NOMO-1 treated with DMSO at 0.1 percent for 48 hours (cell line): Measurements from ENCODE around the gene TOMM6.
"Not testable (repeated sequence)": the region's sequence is repeated elsewhere in the genome, so short reads cannot be mapped to it uniquely, and the experiment has no call there.

Source experiments
- DNase-seq: peaks from one replicate; lab custom pipeline; 2025; ENCODE audit not compliant: unreplicated experiment; lab: John Stamatoyannopoulos, UW

The TOMM6 gene

DNA sequence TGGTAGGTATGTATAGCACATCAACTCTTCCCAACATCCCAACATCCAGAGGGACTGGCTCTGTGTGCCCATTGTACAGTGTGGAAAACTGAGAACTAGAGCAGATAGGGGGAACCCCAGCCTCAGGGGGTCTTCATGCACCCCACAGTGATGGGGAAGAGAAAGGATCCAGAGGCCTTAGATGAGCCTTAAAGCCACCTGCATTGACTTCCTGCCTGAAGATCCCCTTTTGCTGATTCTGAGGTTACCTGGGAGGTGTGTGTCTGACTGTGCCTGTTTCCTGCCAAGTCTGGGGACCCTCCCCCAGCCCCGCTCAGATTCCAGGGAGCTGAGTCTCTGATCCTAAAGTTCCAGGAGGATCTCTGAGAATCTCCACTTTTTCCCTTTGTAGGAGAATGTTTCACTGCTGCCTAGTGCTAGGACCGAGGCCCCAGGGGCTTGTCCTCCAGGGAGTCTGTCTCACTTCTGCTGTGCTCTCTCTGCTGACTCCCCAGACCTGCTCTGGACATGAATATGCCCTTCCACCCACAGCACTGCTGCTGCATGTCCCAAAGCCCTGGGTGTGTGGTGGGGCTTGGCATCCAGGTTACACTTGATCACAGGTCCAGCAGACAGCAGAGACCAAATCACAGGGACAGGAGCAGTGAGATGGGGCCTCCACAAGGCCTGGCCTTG lies 27.5 kb upstream of the TOMM6 start:
- DNase-seq = no peak

DNA sequence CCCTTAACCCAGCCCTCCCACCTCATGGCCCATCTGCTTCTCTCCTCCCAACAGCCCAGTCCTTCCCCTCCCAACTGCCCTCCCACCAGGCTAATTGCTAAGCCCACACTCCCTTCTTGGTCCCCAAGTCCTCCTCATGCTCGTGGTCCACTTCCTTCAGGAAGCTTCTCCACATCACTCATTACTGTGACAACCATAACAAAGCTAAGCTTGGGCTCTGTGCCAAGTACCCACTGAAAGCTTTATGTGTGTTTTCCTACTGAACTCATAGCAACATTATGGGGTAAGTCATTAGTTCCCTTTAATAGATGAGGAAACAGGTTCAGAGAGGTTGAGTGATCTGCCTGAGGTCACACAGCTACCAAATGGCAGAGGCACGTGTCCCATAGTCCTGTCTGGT lies 24.0 kb upstream of the TOMM6 start:
- DNase-seq = no peak

DNA sequence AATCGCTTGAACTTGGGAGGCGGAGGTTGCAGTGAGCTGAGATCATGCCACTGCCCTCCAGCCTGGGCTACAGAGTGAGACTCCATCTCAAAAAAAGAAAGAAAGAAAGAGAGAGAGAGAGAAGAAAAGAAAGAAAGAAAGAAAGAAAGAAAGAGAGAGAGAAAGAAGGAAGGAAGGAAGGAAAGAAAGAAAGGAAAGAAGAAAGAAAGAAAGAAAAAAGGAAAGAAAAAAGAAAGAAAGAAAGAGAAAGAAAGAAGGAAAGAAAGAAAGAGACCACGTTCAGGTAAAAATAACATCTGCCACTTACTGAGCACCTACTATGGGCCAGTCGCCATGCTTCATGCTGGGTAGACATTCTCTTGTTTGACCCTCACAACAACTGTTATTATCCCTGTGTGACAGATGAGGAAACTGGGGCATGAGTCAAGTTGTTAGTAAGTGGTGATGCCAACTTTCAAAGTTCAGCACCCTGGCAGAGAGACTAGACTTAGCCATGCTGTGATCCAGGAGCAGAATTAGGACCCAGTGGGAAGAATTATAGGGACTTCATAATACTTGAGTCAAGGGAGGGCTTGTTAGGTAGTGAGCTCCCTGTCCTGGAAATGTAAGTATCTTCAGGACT lies 21.3 kb upstream of the TOMM6 start:
- not testable (repeated sequence) for DNase-seq

DNA sequence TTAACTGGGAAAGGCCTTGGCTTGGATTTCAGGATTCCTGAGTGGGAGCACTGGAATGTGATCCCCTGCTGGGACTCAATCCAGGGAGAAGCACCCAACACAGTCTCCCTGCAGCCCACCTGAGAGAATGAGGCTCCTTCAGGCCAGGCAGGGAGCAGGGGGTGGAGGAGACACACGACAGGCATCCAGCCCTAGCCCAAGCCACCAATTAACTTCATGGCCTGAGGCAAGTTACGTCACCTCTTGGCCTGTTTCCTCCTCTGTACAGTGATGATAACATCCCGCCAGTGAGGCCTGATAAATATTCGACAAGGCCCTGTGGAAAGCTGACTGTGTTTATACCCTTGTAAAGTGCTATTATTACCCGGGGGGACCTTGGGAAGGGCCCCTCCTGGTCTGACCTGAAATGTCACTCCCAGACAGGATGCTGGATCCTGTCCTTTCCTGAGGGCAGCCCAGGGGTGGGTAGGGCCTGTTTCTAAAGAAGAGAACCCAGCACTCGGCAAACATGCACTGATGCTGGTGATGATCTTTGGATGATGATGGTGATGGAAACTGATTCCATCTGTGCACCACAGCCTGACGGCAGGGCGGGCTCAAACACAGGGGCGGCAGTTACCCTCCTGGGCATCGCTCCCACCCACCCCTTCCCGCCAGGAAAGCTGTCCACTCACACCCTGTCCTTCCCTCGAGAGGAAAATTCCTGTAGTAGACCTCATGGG lies 20.2 kb upstream of the TOMM6 start:
- DNase-seq = peak; percentile 28

DNA sequence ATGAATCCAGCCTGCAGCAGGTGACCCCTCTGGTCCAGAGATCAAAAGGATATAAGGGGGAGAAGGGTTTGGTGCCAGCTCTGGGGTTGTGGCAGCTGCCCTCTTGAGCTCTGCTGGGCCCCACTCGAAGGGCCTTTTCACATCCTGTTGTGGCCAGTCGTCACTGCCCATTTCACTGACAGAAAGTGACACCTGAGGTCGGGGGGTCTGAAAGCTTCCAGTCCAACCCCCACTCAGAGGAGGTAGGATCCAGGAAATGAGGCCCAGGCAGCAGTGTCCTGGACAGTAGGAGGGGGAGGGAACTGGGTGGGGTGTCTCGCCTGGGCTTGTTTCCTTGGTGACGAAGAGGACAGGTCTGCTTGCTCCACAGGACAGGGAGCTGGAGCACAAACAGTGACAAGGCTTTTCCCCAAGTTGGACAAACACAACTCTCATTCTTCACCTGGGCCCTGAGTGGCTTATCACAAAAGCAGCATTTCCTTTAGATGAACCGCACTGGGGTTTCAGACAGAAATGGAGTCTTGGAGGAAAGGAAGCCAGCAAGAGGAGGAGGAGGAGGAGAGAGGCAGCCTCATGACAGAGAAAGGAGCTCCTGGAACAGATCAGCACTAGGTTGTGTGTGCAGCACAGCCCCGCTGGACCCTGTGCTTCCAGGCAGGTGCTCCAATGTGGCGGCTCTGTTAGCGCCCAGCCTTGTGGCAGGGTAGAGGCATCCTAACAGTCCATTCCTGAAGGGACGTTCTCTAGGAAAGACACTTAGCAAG lies 18.8 kb upstream of the TOMM6 start:
- no peak for DNase-seq

DNA sequence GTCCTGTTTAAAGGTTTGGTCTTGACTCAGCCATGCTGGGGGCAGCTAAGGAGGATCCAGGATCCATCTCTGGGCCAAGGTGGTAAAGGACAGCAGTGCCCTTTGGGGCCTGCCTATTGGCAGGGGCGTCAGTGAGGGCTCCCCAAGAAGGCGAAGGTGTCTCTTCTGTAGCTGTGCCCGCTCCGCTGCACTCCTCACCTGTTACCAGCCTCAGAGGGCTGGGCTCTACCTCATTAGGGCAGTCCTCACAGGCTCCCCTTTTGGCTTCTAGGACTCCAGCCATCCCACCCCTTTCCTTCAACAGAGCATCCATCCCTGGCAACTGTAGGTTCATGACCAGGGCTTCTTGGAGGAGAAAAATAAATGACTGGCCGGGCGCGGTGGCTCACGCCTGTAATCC lies 18.1 kb upstream of the TOMM6 start:
- DNase-seq = no peak

DNA sequence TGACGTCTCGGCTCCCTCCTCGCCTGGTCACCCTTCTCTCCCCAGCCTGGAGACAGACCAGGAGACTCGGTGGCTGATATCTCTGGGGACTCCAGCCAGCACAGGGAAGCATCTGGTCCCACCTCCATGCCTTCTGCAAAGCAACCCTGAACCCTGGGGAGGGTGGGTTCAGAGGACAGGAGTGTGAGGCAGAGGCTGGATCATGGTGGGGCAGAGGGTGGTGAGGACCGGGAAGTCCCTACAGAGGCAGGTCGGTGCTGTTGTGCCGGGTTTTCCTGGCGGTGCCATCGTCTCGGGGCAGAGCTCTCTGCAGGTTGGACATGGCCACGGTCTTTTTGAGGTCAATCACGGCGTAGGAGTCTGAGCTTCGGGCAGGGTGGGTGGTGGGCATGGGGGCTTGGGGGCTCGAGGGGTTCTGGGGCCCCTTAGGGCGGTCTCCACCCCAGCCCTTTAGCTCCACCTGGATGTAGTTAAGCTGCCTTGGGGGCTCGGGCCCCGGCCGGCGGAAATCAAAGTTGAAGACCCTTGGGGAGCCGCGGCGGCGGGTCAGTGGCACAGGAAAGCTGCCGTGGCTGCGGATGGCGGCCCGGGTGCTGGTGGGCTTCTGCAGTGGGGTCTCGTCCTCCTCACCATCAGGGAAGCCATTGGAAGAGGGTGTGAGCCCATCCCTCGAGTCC lies 17.0 kb upstream of the TOMM6 start:
- DNase-seq = no peak

DNA sequence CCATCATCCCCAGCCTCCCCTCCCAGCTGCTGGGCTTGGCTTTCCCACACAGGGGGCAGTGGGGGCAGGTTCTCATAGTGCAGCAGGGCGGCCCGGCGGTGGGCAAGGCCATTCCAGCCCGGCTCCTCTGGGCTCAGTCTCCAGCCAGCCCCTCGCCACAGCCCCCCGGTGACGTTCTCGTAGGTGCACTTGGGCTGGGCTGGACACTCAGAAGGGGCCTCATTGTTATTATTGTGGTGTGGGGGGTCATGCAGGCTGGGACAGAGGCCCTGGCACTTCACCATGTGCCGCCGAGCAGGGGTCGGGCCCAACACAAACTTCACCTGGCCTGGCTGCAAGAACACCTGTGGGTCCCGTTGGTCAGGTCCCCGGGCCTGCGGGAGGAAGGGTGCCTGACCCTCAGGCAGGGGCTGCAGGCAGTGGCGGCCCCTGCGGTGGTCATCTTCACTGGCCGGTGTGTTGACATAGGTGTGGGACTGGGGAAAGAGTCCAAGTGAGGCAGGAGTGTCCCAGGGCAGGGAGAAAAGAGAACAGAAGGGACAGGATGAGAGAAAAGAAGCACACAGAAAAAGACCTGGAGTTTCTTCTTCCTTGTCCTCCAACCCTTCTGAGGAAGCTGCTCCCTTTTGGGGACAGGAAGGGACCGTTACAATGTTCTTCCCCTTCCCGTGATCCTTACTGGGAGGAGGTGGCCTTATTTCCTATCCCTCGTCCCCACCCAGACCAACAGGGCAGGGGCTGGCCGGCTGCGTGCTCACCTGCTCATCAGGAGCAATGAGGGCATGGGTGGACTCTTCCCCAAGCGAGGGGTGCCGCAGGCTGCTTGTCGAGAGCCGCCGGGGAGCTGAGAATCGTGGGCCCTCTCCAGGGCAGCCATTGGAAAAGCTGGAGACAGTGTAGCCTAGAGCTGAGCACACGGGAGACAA lies 16.2 kb upstream of the TOMM6 start:
- DNase-seq = no peak

DNA sequence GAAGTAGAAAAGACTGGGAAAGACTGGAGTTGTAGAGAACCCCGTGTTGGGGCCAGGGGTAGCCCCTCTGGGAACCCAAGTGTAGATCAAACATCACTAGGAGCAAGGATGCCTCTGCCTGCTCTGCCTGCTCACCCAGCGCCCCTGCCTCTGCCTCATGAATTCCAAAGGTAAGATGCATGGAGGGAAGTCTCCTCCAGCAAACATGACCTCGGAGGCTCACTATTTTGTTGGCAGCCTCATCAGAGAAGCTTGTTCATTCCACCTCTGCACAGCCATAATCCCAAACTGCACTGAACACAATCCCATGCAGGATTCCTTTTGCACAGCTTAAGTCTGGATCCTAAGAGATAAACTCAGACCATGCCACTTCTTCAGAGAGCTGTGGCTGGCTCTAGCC lies 12.7 kb upstream of the TOMM6 start:
- no peak for DNase-seq

DNA sequence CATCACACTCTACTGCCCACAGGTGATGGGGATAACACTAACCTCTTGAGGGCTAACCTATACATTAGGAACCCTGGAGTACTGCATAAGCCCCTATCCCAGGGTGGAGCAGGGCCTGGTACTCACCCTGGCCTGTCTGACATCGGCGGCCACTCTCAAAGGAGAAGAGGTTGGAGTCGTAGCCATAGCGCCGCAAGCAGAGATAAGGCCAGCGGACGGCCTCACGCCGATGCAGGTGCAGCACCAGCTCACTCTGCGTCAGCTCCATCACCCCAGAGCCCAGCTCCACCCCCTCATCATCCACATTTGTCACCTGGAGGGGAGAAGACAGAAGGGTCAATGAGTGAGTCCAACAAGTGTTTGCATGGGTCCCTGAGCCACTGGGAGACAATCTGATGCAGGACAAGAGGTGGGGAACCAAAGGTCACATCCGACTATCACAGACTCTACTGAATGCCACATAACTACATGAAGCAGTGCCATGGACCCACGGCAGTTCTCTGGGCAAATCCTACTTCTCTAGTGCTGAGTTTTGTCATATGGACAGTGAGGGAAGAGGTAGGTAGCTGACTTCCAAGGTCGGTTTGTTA lies 12.1 kb upstream of the TOMM6 start:
- no peak for DNase-seq

DNA sequence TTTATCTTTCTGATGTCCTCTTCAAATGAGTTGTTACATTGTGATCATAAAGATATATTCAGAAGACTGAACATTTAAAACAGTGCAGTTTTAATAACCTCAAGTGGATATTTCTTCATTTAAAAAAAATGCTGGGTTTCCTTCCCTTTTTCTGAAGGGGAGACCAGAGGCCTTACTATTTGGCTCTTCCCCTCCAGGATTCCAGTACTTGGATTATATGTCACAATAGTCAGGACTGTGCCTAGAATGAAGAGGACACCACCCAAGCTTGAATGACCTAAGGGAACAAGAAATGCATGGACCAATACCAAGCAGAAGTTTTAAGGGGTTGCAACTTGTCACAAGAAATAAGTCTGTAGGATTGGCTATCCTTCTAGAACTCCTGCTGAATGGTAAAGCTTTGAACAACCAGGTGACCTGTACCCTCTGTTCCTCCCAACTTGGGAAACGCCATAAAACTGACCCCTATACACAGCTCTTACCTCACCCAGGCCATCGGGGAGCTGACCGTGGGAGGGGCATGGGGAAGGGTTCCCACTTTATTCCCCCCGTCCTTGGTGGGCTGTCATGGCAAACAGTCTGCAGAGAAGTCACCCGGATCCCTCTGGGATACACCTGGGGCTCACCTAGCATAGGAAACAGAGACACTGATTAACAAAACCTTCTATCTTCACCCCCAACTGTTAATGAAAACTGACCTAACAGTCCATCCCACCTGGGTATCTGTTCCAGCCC lies 9.8 kb upstream of the TOMM6 start:
- DNase-seq = peak; percentile 55

DNA sequence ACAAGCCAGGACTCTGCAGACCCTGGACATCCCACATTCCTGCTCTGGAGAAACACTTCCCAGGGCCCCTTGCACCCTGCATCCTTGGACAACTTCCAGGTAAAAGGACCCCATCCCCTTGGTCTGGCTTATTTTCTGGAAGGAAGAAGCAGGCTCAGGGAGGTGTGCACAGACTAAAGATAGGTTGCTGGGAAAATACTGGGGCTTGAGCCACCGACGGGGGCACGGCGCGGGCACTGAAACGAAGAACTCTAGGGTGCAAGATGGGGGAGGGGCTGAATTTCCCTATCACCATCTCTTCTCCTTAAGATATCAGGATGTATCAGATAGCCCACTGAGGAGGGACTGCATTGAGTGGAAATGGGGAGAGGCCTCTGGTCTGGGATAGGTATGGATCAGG lies 8.6 kb upstream of the TOMM6 start:
- DNase-seq = no peak

DNA sequence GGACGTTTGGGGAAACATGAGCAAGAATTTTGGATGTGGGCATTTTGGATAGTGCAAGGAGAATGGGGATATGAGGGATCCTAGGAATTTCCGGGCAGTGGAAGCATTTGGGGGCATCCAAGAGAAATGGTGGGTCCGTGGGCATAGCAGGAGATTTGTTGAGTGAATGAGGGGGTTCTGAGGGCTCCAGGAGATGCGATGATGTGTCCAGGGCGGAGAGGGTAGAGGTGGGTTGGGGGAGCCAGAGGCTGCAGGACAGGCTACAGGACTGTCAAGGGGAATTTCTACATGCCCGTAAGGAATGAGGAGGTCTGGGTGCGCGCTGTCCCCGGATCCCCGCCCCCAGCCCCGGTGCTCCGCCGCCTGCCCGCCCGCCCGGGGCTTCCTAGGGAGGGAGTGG lies 8.2 kb upstream of the TOMM6 start:
- no peak for DNase-seq

DNA sequence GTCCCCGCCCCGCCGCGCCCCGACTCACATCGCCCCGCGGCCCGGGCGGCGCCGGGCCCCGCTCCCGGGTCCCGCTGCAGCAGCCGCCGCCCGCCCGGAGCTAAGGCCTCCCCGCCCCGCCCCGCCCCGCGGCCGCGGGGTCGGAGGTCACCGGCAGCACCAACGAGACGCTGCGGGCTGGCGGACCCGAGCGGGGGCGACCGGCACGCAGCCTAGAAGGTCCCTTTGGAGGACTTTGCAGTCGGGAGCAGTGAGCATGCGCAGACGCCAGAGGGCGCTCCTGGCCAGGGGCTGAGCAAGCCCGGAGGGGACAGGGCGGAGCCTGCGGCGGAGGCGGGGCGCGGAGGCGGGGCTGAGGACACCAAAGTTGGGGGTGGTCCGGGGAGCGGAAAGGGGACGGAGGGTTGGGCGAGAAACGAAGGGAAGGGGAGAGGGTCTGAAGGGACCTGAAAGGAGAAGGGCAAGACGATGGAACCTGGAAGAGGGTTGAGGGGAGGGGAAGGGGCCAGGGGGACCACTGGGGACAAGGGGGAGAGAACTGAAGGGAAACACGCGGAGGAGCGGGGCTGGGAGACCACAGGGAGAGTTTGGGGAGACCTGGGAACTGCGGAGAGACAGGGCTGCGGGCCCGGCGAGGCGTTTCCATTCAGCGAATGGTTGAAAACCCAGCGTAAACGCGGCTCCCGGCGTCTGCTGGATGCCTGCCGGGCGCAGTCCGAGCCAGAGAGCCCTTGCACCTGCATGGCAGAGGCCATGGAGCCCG lies 7.5 kb upstream of the TOMM6 start, which contains the start of gene FRS3:
Gene FRS3 (minus strand): TSS at position 113 of the 763 bp plus-strand sequence. CDS start 2,913 bp downstream, outside the sequence.
- DNase-seq = peak; percentile 90

DNA sequence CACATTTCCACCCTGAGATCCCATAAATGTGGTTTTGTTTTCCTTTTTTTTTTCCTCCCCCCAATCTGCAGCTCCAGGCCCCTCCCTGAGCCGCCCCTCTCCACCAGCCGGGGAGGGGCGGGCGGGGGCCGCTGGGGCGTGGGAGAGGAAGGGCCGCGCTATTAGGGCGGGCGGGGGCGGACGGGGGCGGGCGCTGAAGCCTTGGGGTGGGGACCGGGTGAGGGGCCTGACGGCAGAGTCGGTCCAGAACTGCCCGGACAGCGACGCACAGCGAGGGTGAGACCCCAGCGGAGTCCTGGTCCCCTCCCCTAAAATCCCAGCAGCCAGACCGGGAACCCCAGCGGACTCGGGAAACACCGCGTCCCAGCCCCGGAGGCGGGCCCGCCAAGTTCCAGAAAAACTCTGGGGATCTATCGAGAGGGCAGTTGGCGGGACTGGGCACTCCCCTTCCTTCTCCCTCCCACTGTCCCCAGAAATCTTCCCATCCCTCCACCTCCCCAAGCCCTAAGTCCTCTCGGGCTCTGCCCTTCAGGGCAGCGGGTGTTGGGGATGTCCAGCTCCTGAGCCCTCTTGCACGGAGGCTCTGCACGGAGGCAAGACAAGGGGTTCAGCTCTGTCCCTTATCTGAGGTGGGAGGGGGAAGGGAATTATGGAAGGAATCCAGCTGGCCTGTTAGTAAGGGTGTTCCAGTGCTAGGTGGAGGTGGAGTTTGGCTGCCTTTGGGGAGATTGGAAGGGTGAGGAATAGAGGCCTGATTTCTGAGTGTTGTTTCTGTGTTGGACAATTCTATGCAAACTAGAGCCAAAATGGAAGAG lies 6.7 kb upstream of the TOMM6 start, which contains the start of gene PRICKLE4:
Gene PRICKLE4 (plus strand): TSS at position 232 of the 815 bp plus-strand sequence. CDS start 2,692 bp downstream, outside the sequence.
- no peak for DNase-seq

DNA sequence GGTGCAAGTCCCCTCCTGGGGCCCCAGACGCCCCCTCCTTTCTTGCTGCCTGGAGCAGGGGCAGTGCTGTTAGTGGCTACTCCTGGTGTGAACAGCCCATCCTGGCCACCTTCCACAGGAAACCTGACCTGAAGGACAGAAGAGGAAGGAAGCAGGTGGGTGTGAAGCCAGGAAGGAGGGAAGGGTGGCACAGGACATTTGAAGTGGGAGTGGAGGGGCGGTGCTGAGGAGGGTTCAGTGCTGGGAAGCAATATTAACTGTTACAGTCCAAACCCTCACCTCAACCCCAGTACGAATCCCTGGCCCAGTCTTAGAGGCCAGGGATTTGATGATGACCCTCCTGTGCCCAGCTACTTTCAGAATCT lies 6.1 kb upstream of the TOMM6 start:
- no peak for DNase-seq

DNA sequence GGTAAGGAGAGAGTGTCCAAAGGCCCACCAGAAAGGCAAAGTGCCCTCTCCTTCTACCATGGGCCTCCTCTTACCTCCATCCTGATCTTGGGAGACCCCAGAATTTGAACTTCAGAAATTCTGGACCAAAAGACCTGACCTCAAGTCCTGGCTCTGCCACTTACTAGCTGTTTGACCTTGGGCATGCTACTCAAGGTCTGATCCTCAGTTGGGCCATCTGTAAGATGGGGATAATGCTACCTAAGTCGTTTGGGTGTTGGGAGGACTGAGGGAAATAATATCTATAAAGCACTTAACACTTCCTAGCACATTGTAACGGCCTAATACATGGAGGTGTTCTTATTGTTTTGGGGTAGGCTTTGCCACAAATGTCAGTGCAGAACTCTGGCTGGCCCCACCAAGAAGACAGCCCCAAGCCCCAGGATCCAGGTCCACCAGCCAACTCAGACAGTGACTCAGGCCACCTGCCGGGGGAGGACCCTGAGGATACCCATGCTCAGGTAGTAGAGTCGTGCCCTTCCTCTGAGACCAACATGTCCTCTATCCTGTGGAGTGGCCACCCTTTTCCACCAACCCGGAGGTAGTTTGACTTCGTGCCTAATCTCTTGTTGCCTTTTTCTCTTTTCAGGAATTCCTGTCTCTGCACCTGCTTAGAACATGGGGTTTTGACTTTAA lies 4.3 kb upstream of the TOMM6 start:
- DNase-seq = no peak
